Measurements from ENCODE around the gene MIEN1. TPM values are rescaled to one million over a fixed set of nuclear protein-coding genes. Genes with fewer than 3 reads are reported as not detected.

The MIEN1 gene
- total RNA-seq, 1 donor from 2014 or later = 43.4 TPM

DNA sequence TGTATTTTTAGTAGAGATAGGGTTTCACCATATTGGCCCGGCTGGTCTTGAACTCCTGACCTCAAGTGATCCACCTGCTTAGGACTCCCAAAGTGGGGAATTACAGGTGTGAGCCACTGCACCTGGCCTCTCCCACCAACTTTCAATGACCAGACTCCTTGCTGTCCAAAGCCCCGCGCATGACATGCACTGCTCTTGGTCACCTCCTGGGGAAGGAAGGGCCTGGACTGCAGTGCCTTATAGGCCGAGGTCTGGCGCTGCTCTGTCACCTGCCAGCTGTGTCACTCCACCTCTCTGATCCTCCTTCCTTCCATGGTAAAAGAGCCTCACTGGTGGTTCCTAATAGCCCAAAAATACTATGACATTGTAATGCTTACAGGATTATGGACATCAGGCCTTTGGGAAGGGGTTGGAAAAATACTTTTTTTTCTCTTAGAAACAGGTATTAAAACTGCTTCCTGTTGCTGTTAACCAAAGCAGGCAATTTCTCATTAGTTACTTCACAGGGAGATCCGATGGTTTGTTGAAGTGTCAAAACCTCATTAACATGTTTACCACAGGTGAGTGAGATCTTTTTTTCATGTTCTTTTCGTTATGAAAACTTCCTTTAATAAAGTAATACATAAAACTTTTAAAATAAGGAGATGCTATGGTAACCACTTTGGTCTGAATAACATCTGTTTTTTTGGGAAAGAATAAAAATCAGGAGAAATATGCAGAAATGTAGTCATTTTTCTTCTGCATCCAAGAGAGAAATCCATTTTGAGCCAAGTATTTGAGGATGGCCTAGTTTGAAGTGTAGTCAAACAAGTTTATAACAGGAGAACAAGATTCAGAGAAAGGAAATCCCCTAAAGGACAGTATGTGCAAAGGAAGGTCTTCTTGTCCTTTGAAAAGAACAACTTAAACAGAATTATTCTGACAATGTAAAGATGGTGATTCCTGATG, 42.9 kb upstream of the MIEN1 start:
- H3K27ac Mint-ChIP-seq = no peak overlapping the region
- TF ChIP-seq, protein P1, sequence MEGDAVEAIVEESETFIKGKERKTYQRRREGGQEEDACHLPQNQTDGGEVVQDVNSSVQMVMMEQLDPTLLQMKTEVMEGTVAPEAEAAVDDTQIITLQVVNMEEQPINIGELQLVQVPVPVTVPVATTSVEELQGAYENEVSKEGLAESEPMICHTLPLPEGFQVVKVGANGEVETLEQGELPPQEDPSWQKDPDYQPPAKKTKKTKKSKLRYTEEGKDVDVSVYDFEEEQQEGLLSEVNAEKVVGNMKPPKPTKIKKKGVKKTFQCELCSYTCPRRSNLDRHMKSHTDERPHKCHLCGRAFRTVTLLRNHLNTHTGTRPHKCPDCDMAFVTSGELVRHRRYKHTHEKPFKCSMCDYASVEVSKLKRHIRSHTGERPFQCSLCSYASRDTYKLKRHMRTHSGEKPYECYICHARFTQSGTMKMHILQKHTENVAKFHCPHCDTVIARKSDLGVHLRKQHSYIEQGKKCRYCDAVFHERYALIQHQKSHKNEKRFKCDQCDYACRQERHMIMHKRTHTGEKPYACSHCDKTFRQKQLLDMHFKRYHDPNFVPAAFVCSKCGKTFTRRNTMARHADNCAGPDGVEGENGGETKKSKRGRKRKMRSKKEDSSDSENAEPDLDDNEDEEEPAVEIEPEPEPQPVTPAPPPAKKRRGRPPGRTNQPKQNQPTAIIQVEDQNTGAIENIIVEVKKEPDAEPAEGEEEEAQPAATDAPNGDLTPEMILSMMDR (IDR thresholded peaks at IDR 0.05; ENCODE audit: unreplicated experiment) = no peak
- H3K36me3 Mint-ChIP-seq (ENCODE audit: insufficient read depth) = no peaks in the 10 kb centered on the region
- peaks cover 27% of the 10 kb centered on the region for H3K27me3 Mint-ChIP-seq
- H3K9me3 Mint-ChIP-seq (ENCODE audit: low read depth) = no peaks in the 10 kb centered on the region
- H3K4me1 Mint-ChIP-seq (ENCODE audit: low read depth) = peaks cover 5% of the 10 kb centered on the region
- no peak overlapping the region for H3K4me3 Mint-ChIP-seq (ENCODE audit: low read depth)
- DNase-seq (ENCODE audit: low spot score, unreplicated experiment) = no peak

DNA sequence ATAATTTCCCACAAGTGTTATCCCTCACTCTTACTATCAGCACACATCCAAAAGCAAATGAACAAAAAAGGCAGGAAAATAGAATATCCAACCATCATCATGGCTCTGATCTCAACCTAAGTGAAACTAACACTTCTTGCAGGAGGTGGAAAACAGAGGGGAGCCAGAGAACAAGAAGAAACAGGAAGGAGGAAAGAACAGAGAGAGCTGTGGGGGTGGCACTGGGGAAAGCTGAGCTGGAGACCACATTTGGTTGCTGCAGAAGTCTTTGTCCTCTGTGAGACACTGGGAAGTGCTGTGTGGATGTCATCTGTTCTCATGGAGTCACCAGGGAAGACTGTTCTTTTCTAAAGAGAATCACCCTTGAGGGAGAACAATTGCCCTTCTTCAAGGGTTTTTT, 42.1 kb upstream of the MIEN1 start:
- TF ChIP-seq, protein P1 (IDR thresholded peaks at IDR 0.05; ENCODE audit: unreplicated experiment) = no peak
- Mint-ChIP-seq H3K9me3 (ENCODE audit: low read depth) (no peaks in the 10 kb centered on the region), H3K27ac (no peak overlapping the region), H3K4me1 (ENCODE audit: low read depth) (peaks cover 5% of the 10 kb centered on the region), H3K4me3 (ENCODE audit: low read depth) (no peak overlapping the region), H3K27me3 (peaks cover 25% of the 10 kb centered on the region), H3K36me3 (ENCODE audit: insufficient read depth) (no peaks in the 10 kb centered on the region)
- DNase-seq (ENCODE audit: low spot score, unreplicated experiment) = no peak

DNA sequence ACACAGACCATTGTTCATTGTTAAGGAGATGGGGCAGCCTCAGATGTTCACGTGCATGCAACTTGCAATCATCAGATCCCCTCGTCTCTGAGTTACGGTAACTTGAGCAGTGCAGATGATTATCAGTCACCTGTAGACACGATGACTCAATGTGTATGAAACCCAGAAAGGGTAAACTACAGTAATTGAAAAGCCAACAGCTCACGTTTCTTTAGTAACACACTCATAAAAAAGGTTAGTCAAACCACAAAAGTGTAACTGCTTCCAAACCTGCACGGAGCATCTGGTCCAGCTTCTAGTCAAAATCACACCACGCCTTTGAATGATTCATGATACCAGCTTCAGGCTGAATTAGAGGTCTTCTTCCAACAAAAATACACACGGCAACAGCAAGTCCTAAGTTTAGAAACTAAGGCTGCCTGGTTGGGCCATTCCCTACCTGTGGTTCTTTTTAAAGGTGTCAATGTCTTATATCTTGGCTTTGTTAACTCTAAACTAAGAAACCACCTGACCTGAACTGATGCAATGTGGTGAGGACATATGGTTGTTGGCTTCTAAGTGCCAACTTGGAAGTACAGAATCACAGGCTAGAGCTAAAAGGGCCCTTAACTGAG, 39.7 kb upstream of the MIEN1 start:
- no peaks in the 10 kb centered on the region for H3K9me3 Mint-ChIP-seq (ENCODE audit: low read depth)
- TF ChIP-seq, protein P1 (IDR thresholded peaks at IDR 0.05; ENCODE audit: unreplicated experiment) = no peak
- H3K4me3 Mint-ChIP-seq (ENCODE audit: low read depth) = no peak overlapping the region
- no peak overlapping the region for H3K27ac Mint-ChIP-seq
- no peak for DNase-seq (ENCODE audit: low spot score, unreplicated experiment)
- H3K36me3 Mint-ChIP-seq (ENCODE audit: insufficient read depth) = no peaks in the 10 kb centered on the region
- H3K4me1 Mint-ChIP-seq (ENCODE audit: low read depth) = peaks cover 5% of the 10 kb centered on the region
- H3K27me3 Mint-ChIP-seq = peaks cover 44% of the 10 kb centered on the region

DNA sequence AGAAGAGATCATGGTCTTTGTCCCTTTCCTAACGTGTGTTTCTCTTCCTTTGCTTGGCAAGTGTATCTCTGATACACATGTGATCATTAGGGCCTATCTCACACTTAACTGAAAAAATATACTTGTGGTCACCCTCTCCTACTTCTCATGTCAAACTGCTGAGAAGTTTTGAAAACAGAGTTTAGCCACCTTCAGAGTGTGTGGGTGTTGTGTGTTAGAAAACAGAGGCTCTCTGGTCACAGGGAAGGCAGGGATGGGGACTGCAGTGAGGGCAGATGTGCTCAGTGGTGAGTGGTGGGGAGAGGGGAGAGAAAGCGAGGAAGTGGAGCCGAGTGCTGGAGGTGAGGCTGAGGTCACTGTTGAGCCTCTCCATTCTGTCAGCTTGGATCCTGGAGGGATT, 36.8 kb upstream of the MIEN1 start:
- Mint-ChIP-seq H3K27me3 (peaks cover 47% of the 10 kb centered on the region), H3K27ac (no peak overlapping the region), H3K4me3 (ENCODE audit: low read depth) (no peak overlapping the region), H3K4me1 (ENCODE audit: low read depth) (peaks cover 3% of the 10 kb centered on the region), H3K9me3 (ENCODE audit: low read depth) (no peaks in the 10 kb centered on the region), H3K36me3 (ENCODE audit: insufficient read depth) (no peaks in the 10 kb centered on the region)
- TF ChIP-seq, protein P1 (IDR thresholded peaks at IDR 0.05; ENCODE audit: unreplicated experiment) = no peak
- DNase-seq (ENCODE audit: low spot score, unreplicated experiment) = no peak

DNA sequence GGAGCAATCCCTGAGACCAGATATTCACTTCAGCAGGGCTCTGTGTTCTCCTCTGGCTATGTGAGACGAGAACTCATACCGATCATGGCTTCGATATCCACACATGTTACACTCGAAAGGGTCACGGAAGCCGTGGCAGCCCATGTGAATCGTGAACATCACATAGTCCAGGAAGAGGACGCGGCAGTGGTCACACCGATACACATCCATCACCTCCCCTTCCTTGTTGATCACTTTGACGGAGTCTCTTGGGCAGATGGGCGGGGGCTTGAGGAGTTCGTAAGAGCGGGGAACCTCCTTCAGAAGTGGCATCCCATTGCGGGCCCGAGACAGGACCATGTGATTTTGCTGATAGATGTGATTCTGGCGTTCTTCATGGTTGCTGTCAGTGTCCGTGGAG, 35.4 kb upstream of the MIEN1 start:
- TF ChIP-seq, protein P1 (IDR thresholded peaks at IDR 0.05; ENCODE audit: unreplicated experiment) = no peak
- Mint-ChIP-seq H3K36me3 (ENCODE audit: insufficient read depth) (no peaks in the 10 kb centered on the region), H3K4me1 (ENCODE audit: low read depth) (peaks cover 3% of the 10 kb centered on the region), H3K9me3 (ENCODE audit: low read depth) (no peaks in the 10 kb centered on the region), H3K27ac (no peak overlapping the region), H3K27me3 (peaks cover 45% of the 10 kb centered on the region), H3K4me3 (ENCODE audit: low read depth) (no peak overlapping the region)
- DNase-seq (ENCODE audit: low spot score, unreplicated experiment) = no peak

Measured in progenitor cell of endocrine pancreas (in vitro differentiated cells).